Esophagus muscularis mucosa (tissue), 4 donors: ENCODE measurements around the gene CDC42EP4. TPM values are rescaled to one million over a fixed set of nuclear protein-coding genes. Genes with fewer than 3 reads are reported as not detected.
A peak's percentile ranks its signal among the peaks of the same experiment; 100 is the strongest.

ENCODE experiments used
- DNase-seq: peaks from one replicate; pipeline ENCODE4 v3.0.0-alpha.2; 2017; ENCODE audit errors: extremely low spot score
- H3K27ac ChIP-seq, 4 donors: fragments of 200-600 bp; sonication (generic); replicated peaks in 1 of 4; 1 replicate in 3 of 4; 2 replicates in 1 of 4; pipeline ENCODE4 v1.5.1; 2016 to 2019; ENCODE audit warnings: mild to moderate bottlenecking in 1 of 4
- H3K27me3 ChIP-seq, 4 donors: fragments of 200-600 bp; sonication (generic); one replicate each; pipeline versions ENCODE4 v1.5.1 to v1.6.0; 2016 to 2019
- H3K36me3 ChIP-seq, 4 donors: fragments of 200-600 bp; sonication (generic); one replicate each; pipeline ENCODE4 v1.5.1; 2016 to 2019
- H3K4me1 ChIP-seq, 4 donors: fragments of 200-600 bp; sonication (generic); one replicate each; pipeline ENCODE4 v1.5.1; 2016 to 2019
- H3K4me3 ChIP-seq, 4 donors: fragments of 200-600 bp; sonication (generic); 1 replicate in 2 of 4; 2 replicates in 2 of 4; pipeline ENCODE4 v1.5.1; 2016 to 2019; ENCODE audit warnings: mild to moderate bottlenecking in 4 of 4, moderate library complexity in 1 of 4
- H3K9me3 ChIP-seq, 4 donors: fragments of 200-600 bp; sonication (generic); 1 replicate in 3 of 4; 2 replicates in 1 of 4; pipeline ENCODE4 v1.5.1; 2016 to 2019
- CTCF ChIP-seq, 3 experiments: fragments of 200-600 bp in 2 of 3; fragments of 450-650 bp in 1 of 3; sonication (generic) in 2 of 3; IDR thresholded peaks; one replicate each; pipeline ENCODE4 v1.5.1; 2017 to 2019; ENCODE audit warnings: antibody characterized with exemption in 3 of 3, mild to moderate bottlenecking in 2 of 3, moderate library complexity in 1 of 3
- EP300 ChIP-seq: sonication (generic); formaldehyde crosslinking; IDR thresholded peaks from one replicate; pipeline ENCODE4 v1.6.1; 2017; ENCODE audit warnings: antibody characterized with exemption
- POLR2A ChIP-seq: fragments of 450-650 bp; IDR thresholded peaks from one replicate; pipeline ENCODE4 v1.6.1; 2017; ENCODE audit warnings: antibody characterized with exemption, moderate library complexity, mild to moderate bottlenecking, low read depth
- POLR2AphosphoS5 ChIP-seq, 2 donors: sonication (generic); formaldehyde crosslinking; IDR thresholded peaks; one replicate each; pipeline ENCODE4 v1.6.1; 2017; ENCODE audit warnings: antibody characterized with exemption in 2 of 2
- WGBS: methylation state at CpG from one replicate; pipeline ENCODE4 v1.1.5; 2018; 5-methylcytosine and 5-hydroxymethylcytosine counted together
- intact Hi-C: fragments of 100-400 bp; cut with DNase I; formaldehyde crosslinking; loops from one replicate; pipeline ENCODE4 v1.15.1; 2023
- total RNA-seq, 4 donors: library from RNA; depleted of rRNA; stranded (reverse); fragments of >200 nt; gene quantifications; one replicate each; pipeline versions ENCODE4 v1.1.0 to v1.2.1, GENCODE V29; 2016

The CDC42EP4 gene
- total RNA-seq, 4 donors from 2014 or later: 48.6 to 129 (median 104) TPM

GRCh38 chr17:73342050-73342522, 30.3 kb upstream of the CDC42EP4 start:
- intact Hi-C loops: no loop called here
- no peaks in the 10 kb centered on the region for H3K9me3 ChIP-seq
- no peak for DNase-seq
- H3K27ac ChIP-seq: peak overlapping the region; percentile 74 to 84 (median 78)
- no peaks in the 10 kb centered on the region for H3K36me3 ChIP-seq
- TF ChIP-seq CTCF (IDR thresholded peaks at IDR 0.05): no peak
- no peak for TF ChIP-seq EP300
- peak; percentile 50 to 63 for TF ChIP-seq POLR2AphosphoS5 (IDR thresholded peaks at IDR 0.05)
- no peak for TF ChIP-seq POLR2A
- no peaks in the 10 kb centered on the region for H3K27me3 ChIP-seq
- peaks cover 22 to 64% (median 59%) of the 10 kb centered on the region in 4 donors for H3K4me1 ChIP-seq
- no peak overlapping the region for H3K4me3 ChIP-seq
- WGBS: 42% methylated on average over 10 of the region's 12 CpGs

- H3K27me3 ChIP-seq: no peaks in the 10 kb centered on the region
- no peaks in the 10 kb centered on the region for H3K36me3 ChIP-seq
- H3K4me3 ChIP-seq: no peak overlapping the region
- intact Hi-C loops: no loop called here
- H3K27ac ChIP-seq: peak overlapping the region; percentile 74 to 84 (median 78)
- peaks cover 24 to 59% (median 56%) of the 10 kb centered on the region in 4 donors for H3K4me1 ChIP-seq
- no peak for DNase-seq
- no peak for TF ChIP-seq POLR2A
- TF ChIP-seq EP300: no peak
- no peak for TF ChIP-seq POLR2AphosphoS5 (IDR thresholded peaks at IDR 0.05)
- no peak for TF ChIP-seq CTCF (IDR thresholded peaks at IDR 0.05)
- H3K9me3 ChIP-seq: no peaks in the 10 kb centered on the region
- WGBS: 54% methylated on average over 15 of the region's 15 CpGs
These were observed 29.7 kb upstream of the CDC42EP4 start for GRCh38 chr17:73341350-73342049.

GRCh38 chr17:73340093-73340596, 28.3 kb upstream of the CDC42EP4 start:
- 48% methylated on average over 7 of the region's 7 CpGs for WGBS
- DNase-seq: no peak
- intact Hi-C loops: no loop called here
- H3K4me3 ChIP-seq: no peak overlapping the region
- H3K9me3 ChIP-seq: no peaks in the 10 kb centered on the region
- no peaks in the 10 kb centered on the region for H3K27me3 ChIP-seq
- peaks cover 24 to 59% (median 56%) of the 10 kb centered on the region in 4 donors for H3K4me1 ChIP-seq
- no peaks in the 10 kb centered on the region for H3K36me3 ChIP-seq
- H3K27ac ChIP-seq: peak overlapping the region; percentile 65 to 76 (median 67)
- TF ChIP-seq CTCF (IDR thresholded peaks at IDR 0.05) (peak in 1 of 3 experiments; percentile 17), EP300 (no peak), POLR2A (no peak), POLR2AphosphoS5 (IDR thresholded peaks at IDR 0.05) (peak in 1 of 2 donors; percentile 23)

- TF ChIP-seq EP300: no peak
- no peak for TF ChIP-seq POLR2A
- no peak for TF ChIP-seq POLR2AphosphoS5 (IDR thresholded peaks at IDR 0.05)
- no peak for TF ChIP-seq CTCF (IDR thresholded peaks at IDR 0.05)
- no peak for DNase-seq
- intact Hi-C loops: no loop called here
These were observed 26.9 kb upstream of the CDC42EP4 start for GRCh38 chr17:73338566-73339197.

More at GRCh38 chr17:73338566-73339197, 26.9 kb upstream of the CDC42EP4 start:
- H3K36me3 ChIP-seq: no peaks in the 10 kb centered on the region
- no peaks in the 10 kb centered on the region for H3K27me3 ChIP-seq
- H3K9me3 ChIP-seq: no peaks in the 10 kb centered on the region
- WGBS: 85% methylated on average over 10 of the region's 22 CpGs
- peaks cover 24 to 56% (median 51%) of the 10 kb centered on the region in 4 donors for H3K4me1 ChIP-seq
- H3K4me3 ChIP-seq: peak overlapping the region in 2 of 4 donors; percentile 17 to 36
- peak overlapping the region; percentile 66 to 76 (median 67) for H3K27ac ChIP-seq
